OCI-LY1 (cell line): Measurements from ENCODE around the gene SSBP3.

Experiments
- H2AFZ ChIP-seq: fragments of 200-600 bp; sonication (generic), shearing (Covaris generic); 2 replicates; pipeline ENCODE4 v1.6.0; 2014; ENCODE audit warnings: antibody characterized with exemption, mild to moderate bottlenecking, low read length
- H3F3A ChIP-seq: fragments of 200-600 bp; sonication (generic), shearing (Covaris generic); 2 replicates; pipeline ENCODE4 v1.6.0; 2014; ENCODE audit warnings: mild to moderate bottlenecking, antibody characterized with exemption, low read length, moderate library complexity; ENCODE audit not compliant: insufficient read depth
- H3K27ac ChIP-seq: fragments of 200-600 bp; sonication (generic); 2 replicates; pipeline ENCODE4 v1.5.1; 2014; ENCODE audit warnings: low read length, mixed run types, mild to moderate bottlenecking, low read depth; ENCODE audit not compliant: poor library complexity, severe bottlenecking
- H3K27me3 ChIP-seq: fragments of 200-600 bp; sonication (generic); 2 replicates; pipeline ENCODE4 v1.6.0; 2014; ENCODE audit warnings: antibody characterized with exemption, mild to moderate bottlenecking, low read length, moderate library complexity; ENCODE audit not compliant: insufficient read depth
- H3K36me3 ChIP-seq: fragments of 200-600 bp; sonication (generic); 2 replicates; pipeline ENCODE4 v1.6.1; 2014; ENCODE audit warnings: mild to moderate bottlenecking, antibody characterized with exemption, low read length, moderate library complexity, mixed read lengths; ENCODE audit not compliant: insufficient read depth
- H3K4me1 ChIP-seq: fragments of 200-600 bp; sonication (generic); 2 replicates; pipeline ENCODE4 v1.5.1; 2014; ENCODE audit warnings: mild to moderate bottlenecking, low read length, moderate library complexity; ENCODE audit not compliant: insufficient read depth, severe bottlenecking
- H3K4me2 ChIP-seq: fragments of 200-600 bp; sonication (generic), shearing (Covaris generic); 2 replicates; pipeline ENCODE4 v1.6.1; 2014; ENCODE audit warnings: low read length
- H3K4me3 ChIP-seq: fragments of 200-600 bp; sonication (generic); 2 replicates; pipeline ENCODE4 v1.5.1; 2014; ENCODE audit warnings: low read length, low read depth, mild to moderate bottlenecking, mixed read lengths; ENCODE audit not compliant: poor library complexity, severe bottlenecking
- H3K79me2 ChIP-seq: fragments of 200-600 bp; shearing (Covaris generic); 2 replicates; pipeline ENCODE4 v1.6.1; 2016; ENCODE audit warnings: mixed run types, low read length, mixed read lengths; ENCODE audit not compliant: insufficient read depth
- H3K9ac ChIP-seq: fragments of 200-600 bp; sonication (generic), shearing (Covaris generic); 2 replicates; pipeline ENCODE4 v1.6.1; 2014; ENCODE audit warnings: mild to moderate bottlenecking, low read length, mixed read lengths
- H3K9me2 ChIP-seq: fragments of 200-600 bp; sonication (generic), shearing (Covaris generic); 2 replicates; pipeline ENCODE4 v1.6.1; 2014; ENCODE audit warnings: low read depth, mild to moderate bottlenecking, low read length, mixed read lengths
- H3K9me3 ChIP-seq: fragments of 200-600 bp; shearing (Covaris generic); 2 replicates; pipeline ENCODE4 v1.6.1; 2014; ENCODE audit warnings: low read length, mixed read lengths
- H4K20me1 ChIP-seq: fragments of 200-600 bp; sonication (generic), shearing (Covaris generic); 2 replicates; pipeline ENCODE4 v1.6.0; 2016; ENCODE audit warnings: mild to moderate bottlenecking, low read length; ENCODE audit not compliant: insufficient read depth
- CTCF ChIP-seq: fragments of 200-600 bp; sonication (generic), shearing (Covaris generic); IDR thresholded peaks from 2 replicates; pipeline ENCODE4 v1.5.1; 2017; ENCODE audit warnings: mild to moderate bottlenecking, antibody characterized with exemption, low read length, moderate library complexity, mixed read lengths
- EZH2 ChIP-seq: fragments of 200-600 bp; sonication (generic), shearing (Covaris generic); IDR thresholded peaks from 2 replicates; pipeline ENCODE4 v1.8.0; 2017; ENCODE audit warnings: borderline replicate concordance, mixed run types, mild to moderate bottlenecking, antibody characterized with exemption, low read length, moderate library complexity, mixed read lengths

The SSBP3 gene

DNA sequence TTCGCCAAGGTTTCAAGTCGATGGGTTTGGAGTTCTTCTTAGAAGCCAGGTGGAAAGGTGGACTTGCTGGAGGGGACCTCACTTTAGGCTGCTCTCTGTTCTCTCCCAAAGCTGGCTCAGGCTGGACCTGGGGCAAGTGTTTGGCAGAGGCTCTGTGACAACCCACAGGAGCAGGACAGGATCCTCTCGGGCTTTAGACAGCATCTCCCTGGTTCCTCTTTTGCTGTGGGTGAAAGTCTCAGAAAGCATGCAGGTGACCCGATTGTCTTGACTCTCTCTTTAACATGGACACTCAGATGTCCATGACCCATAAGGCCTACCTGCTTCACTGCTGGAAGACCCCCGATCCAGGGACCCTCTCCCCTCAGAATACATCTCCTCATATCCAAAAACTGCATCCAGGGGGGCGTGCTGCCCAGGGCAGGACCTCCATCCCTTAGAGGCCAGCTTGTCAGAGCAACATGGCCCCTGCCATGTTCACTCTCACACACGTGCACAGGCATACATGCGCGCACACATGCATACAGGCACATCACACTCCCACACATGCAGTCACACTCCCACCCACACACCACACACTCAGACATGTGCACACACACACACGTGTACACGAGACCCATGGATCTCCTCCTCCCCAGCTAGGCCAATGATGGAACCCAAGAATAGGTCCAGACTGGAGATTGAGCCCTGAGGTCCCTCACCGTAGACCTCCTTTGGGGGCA is 184.9 kb downstream of the SSBP3 start:
- Histone ChIP-seq H3K27ac (no peak overlapping the region), H3K9ac (no peak overlapping the region), H3K4me1 (no peaks in the 10 kb centered on the region), H3K4me2 (no peak overlapping the region), H2AFZ (no peak overlapping the region), H3K27me3 (no peaks in the 10 kb centered on the region), H3K9me3 (no peaks in the 10 kb centered on the region), H3K36me3 (peaks cover 41% of the 10 kb centered on the region), H3F3A (no peaks in the 10 kb centered on the region), H4K20me1 (no peaks in the 10 kb centered on the region), H3K4me3 (no peak overlapping the region), H3K9me2 (no peaks in the 10 kb centered on the region), H3K79me2 (no peaks in the 10 kb centered on the region)
- TF ChIP-seq CTCF = no peak
- TF ChIP-seq EZH2 = no peak

DNA sequence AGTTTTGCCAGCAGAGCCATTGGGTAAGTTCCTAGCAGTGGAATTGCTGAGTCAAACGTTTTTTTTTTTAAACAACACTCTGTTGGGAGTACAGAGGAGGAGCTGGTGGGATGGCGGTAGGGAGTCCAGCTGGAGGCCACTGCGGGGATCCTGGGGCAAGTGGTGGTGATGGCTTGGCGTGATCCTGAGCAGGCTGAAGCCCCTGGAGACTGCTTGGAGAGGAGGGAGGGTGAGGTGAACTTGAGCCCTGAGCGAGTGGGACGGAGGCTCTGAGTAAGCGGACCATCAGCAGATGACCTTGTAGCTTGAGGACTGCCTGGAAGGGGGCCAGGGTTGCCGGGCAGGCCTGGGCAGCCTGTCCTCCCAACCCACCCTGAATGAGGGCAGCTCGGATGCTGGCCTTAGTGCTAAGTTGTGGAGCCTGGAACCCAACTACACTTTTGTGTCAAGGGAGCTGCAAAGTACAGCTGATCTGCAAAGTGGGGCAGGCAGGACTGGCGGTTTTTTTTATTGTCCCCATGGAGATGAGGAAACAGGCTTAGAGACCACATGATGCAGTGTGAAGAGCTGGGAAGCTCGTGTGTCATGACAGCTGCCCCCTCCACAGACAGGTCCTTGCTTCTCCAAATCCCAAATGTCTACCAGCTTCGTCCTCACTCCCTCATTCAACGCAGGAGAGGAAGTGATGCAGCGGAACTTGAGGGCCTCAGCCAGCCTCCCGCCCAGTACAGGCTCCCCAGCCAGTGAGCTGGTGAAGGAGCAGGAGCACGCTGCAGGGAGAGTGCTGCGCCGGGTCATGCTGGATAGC is 186.0 kb downstream of the SSBP3 start:
- Histone ChIP-seq H3K9me3 (no peaks in the 10 kb centered on the region), H3K27ac (no peak overlapping the region), H3K36me3 (peaks cover 52% of the 10 kb centered on the region), H2AFZ (no peak overlapping the region), H3F3A (no peaks in the 10 kb centered on the region), H3K4me2 (no peak overlapping the region), H3K4me1 (no peaks in the 10 kb centered on the region), H3K9me2 (no peaks in the 10 kb centered on the region), H3K4me3 (no peak overlapping the region), H3K27me3 (no peaks in the 10 kb centered on the region), H3K9ac (no peak overlapping the region), H4K20me1 (no peaks in the 10 kb centered on the region), H3K79me2 (no peaks in the 10 kb centered on the region)
- no peak for TF ChIP-seq EZH2
- TF ChIP-seq CTCF = no peak

GRCh38 chr1:54219688-54220003 is 186.5 kb downstream of the SSBP3 start:
- Histone ChIP-seq H3K9ac (no peak overlapping the region), H3K36me3 (peaks cover 57% of the 10 kb centered on the region), H3K9me3 (no peaks in the 10 kb centered on the region), H3K4me2 (no peak overlapping the region), H3K27ac (no peak overlapping the region), H3F3A (no peaks in the 10 kb centered on the region), H3K9me2 (no peaks in the 10 kb centered on the region), H4K20me1 (no peaks in the 10 kb centered on the region), H3K4me3 (no peak overlapping the region), H3K27me3 (no peaks in the 10 kb centered on the region), H3K79me2 (no peaks in the 10 kb centered on the region), H3K4me1 (no peaks in the 10 kb centered on the region), H2AFZ (no peak overlapping the region)
- TF ChIP-seq CTCF (no peak), EZH2 (no peak)
